Iris pigment epithelial cell (primary cell): ENCODE results near the gene HSD17B14.

ENCODE experiments used
- DNase-seq: peaks from one replicate; pipeline ENCODE4 v3.0.0-alpha.2; 2011; ENCODE audit warnings: low read depth

Gene HSD17B14

GRCh38 chr19:48826606-48827020, 9.7 kb downstream of the HSD17B14 start:
- no peak for DNase-seq

GRCh38 chr19:48822514-48822913, 13.8 kb downstream of the HSD17B14 start:
- no peak for DNase-seq

GRCh38 chr19:48821633-48822032, 14.7 kb downstream of the HSD17B14 start:
- DNase-seq: no peak

- peak; percentile 83 for DNase-seq
Measured at GRCh38 chr19:48819366-48819816, 16.9 kb downstream of the HSD17B14 start.

- no peak for DNase-seq
Measured at GRCh38 chr19:48818234-48818820, 18.0 kb downstream of the HSD17B14 start.

- no peak for DNase-seq
Measured at GRCh38 chr19:48817585-48818124, 18.6 kb downstream of the HSD17B14 start.

- peak; percentile 25 for DNase-seq
Measured at GRCh38 chr19:48815870-48816501, 20.3 kb downstream of the HSD17B14 start.

- no peak for DNase-seq
Measured at GRCh38 chr19:48814895-48815294, 21.4 kb downstream of the HSD17B14 start.

GRCh38 chr19:48813123-48813913, 23.0 kb downstream of the HSD17B14 start:
- no peak for DNase-seq

- DNase-seq: peak; percentile 74
Measured at GRCh38 chr19:48812094-48812929, 24.0 kb downstream of the HSD17B14 start.

- DNase-seq: no peak
Measured at GRCh38 chr19:48810151-48810550, 26.1 kb downstream of the HSD17B14 start.

GRCh38 chr19:48807590-48808308, 28.5 kb downstream of the HSD17B14 start:
- no peak for DNase-seq

GRCh38 chr19:48806818-48807589, 29.3 kb downstream of the HSD17B14 start:
- no peak for DNase-seq

- peak; percentile 48 for DNase-seq
Measured at GRCh38 chr19:48806518-48806817, 29.8 kb downstream of the HSD17B14 start.

- no peak for DNase-seq
Measured at GRCh38 chr19:48805452-48805851, 30.8 kb downstream of the HSD17B14 start.

GRCh38 chr19:48804496-48804895, 31.8 kb downstream of the HSD17B14 start:
- no peak for DNase-seq

- no peak for DNase-seq
Measured at GRCh38 chr19:48802623-48803022, 33.7 kb downstream of the HSD17B14 start.

GRCh38 chr19:48799358-48800300, 36.7 kb downstream of the HSD17B14 start:
- DNase-seq: no peak

GRCh38 chr19:48798937-48799336, 37.4 kb downstream of the HSD17B14 start:
- peak; percentile 46 for DNase-seq
